Prostate gland (tissue), 2 donors: ENCODE measurements around the gene TRIM39.

Experiments used
- POLR2A ChIP-seq: fragments of 450-650 bp; IDR thresholded peaks from one replicate; pipeline ENCODE4 v1.6.1; 2016; ENCODE audit warnings: antibody characterized with exemption, mild to moderate bottlenecking
- POLR2AphosphoS5 ChIP-seq: sonication (generic); formaldehyde crosslinking; IDR thresholded peaks from one replicate; pipeline ENCODE4 v1.6.1; 2017; ENCODE audit warnings: antibody characterized with exemption
- TF ChIP-seq, protein P1 (sequence below), 4 experiments: fragments of 200-600 bp in 2 of 4; fragments of 450-650 bp in 2 of 4; sonication (generic) in 2 of 4; IDR thresholded peaks; 1 replicate in 3 of 4; 2 replicates in 1 of 4; pipeline ENCODE4 v1.5.1; 2016 to 2019; ENCODE audit warnings: antibody characterized with exemption in 4 of 4, mild to moderate bottlenecking in 2 of 4, moderate library complexity in 2 of 4

DNA sequence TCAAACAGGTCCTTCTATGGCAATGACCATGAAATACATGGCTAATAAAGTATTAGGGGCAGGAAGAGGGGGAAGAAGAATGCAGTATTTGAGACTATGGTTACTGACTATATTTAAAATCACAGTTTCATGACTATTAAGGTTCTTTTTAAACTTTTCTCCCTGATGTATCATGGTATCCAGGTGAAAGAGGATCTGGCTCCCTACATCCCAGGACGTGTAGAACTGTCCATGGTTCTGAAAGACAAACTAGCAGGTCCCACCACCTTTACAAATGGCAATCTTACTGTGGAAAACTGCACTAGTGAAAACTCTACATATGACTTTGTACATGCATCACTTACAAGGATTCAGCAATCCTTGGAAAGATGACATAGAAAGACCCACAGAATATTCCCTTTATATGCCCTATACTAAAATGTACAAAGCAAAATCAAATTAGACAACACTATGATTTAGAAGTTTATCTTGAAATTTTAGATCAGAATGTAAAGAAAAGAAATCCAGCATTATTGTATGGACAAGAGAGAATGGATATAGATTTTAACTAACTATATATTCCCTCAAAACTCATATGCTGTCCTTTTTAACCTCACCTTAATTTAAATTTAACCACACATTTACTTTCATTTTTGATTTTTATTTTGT is 51.7 kb downstream of the TRIM39 start:
- TF ChIP-seq, protein P1, sequence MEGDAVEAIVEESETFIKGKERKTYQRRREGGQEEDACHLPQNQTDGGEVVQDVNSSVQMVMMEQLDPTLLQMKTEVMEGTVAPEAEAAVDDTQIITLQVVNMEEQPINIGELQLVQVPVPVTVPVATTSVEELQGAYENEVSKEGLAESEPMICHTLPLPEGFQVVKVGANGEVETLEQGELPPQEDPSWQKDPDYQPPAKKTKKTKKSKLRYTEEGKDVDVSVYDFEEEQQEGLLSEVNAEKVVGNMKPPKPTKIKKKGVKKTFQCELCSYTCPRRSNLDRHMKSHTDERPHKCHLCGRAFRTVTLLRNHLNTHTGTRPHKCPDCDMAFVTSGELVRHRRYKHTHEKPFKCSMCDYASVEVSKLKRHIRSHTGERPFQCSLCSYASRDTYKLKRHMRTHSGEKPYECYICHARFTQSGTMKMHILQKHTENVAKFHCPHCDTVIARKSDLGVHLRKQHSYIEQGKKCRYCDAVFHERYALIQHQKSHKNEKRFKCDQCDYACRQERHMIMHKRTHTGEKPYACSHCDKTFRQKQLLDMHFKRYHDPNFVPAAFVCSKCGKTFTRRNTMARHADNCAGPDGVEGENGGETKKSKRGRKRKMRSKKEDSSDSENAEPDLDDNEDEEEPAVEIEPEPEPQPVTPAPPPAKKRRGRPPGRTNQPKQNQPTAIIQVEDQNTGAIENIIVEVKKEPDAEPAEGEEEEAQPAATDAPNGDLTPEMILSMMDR (IDR thresholded peaks at IDR 0.05): no peak
- no peak for TF ChIP-seq POLR2AphosphoS5
- TF ChIP-seq POLR2A: no peak
